ENCODE results near the gene POSTN. TPM values are rescaled to one million over a fixed set of nuclear protein-coding genes. Genes with fewer than 3 reads are reported as not detected.

The POSTN gene
- total and polyA plus RNA-seq, 2 of the 4 experiments (the other 2 are of a cell fraction) = 32.6 to 44.7 TPM

GRCh38 chr13:37576601-37577000, 22.0 kb downstream of the POSTN start:
- intact Hi-C loops (cut with micrococcal nuclease) (no loop called here), in situ Hi-C loops (cut with MboI; ENCODE audit: low sequenced_read_pairs) (no loop called here), dilution Hi-C loops (cut with HindIII; ENCODE audit: low sequenced_read_pairs, unreplicated experiment) (no loop called here)
- no peak overlapping the region for H3K14ac ChIP-seq (replicated peaks; ENCODE audit: low read depth, low read length)
- H2AK5ac ChIP-seq (ENCODE audit: low read depth, low read length) = no peak overlapping the region
- no peak overlapping the region for H3K27ac ChIP-seq (ENCODE audit: insufficient read depth, low read length)
- no peak for DNase-seq
- no peak for TF ChIP-seq MAZ (IDR thresholded peaks at IDR 0.05; ENCODE audit: borderline replicate concordance, low read depth, low read length)
- TF ChIP-seq CEBPB (IDR thresholded peaks at IDR 0.05; ENCODE audit: low read depth, low read length) = no peak
- no peak overlapping the region for H2BK5ac ChIP-seq (ENCODE audit: low read depth, low read length, poor library complexity, severe bottlenecking)
- H3K23ac ChIP-seq (ENCODE audit: low read depth, low read length) = no peak overlapping the region
- no peaks in the 10 kb centered on the region for H3K79me1 ChIP-seq (ENCODE audit: low read depth in 1 of 2, low read length in 2 of 2)
- H4K91ac ChIP-seq (ENCODE audit: insufficient read depth, low read depth, low read length) = no peak overlapping the region
- H4K5ac ChIP-seq (ENCODE audit: low read depth, low read length) = no peak overlapping the region
- H3K18ac ChIP-seq (ENCODE audit: low read depth, low read length) = no peak overlapping the region
- H3K27me3 ChIP-seq (ENCODE audit: control insufficient read depth, insufficient read depth, low read length) = no peaks in the 10 kb centered on the region
- POLR2A ChIA-PET (ENCODE audit: unreplicated experiment) = no interaction called here
- no peaks in the 10 kb centered on the region for H3K9me3 ChIP-seq (ENCODE audit: control insufficient read depth, insufficient read depth, low read length)
- no peak overlapping the region for H2BK120ac ChIP-seq (ENCODE audit: low read depth, low read length)
- CTCF ChIA-PET = no interaction called here
- H3K4me3 ChIP-seq (ENCODE audit: insufficient read depth, low read depth, low read length) = no peak overlapping the region
- no peak overlapping the region for H3K9ac ChIP-seq (ENCODE audit: low read depth, low read length)
- no peak for ATAC-seq (ENCODE audit: low read depth)
- BruUV-seq (replicated peaks) = no TSS peak
- H3K9me1 ChIP-seq (ENCODE audit: insufficient read depth, low read length) = no peaks in the 10 kb centered on the region
- no peak overlapping the region for H3K4me2 ChIP-seq (ENCODE audit: low read depth, low read length)
- no peak overlapping the region for H2AK9ac ChIP-seq (replicated peaks; ENCODE audit: low read depth, low read length, poor library complexity)
- H4K8ac ChIP-seq (ENCODE audit: low read depth in 2 of 2, low read length in 2 of 2) = no peak overlapping the region
- H4K20me1 ChIP-seq (ENCODE audit: insufficient read depth, low read length) = no peaks in the 10 kb centered on the region
- no peak overlapping the region for H3K56ac ChIP-seq (ENCODE audit: extremely low read depth, insufficient read depth, low read length)
- H2AFZ ChIP-seq (replicated peaks; ENCODE audit: low read length, poor library complexity) = no peak overlapping the region
- H3K4me1 ChIP-seq (ENCODE audit: control insufficient read depth, insufficient read depth, low read length) = no peaks in the 10 kb centered on the region
- no peak overlapping the region for H2BK15ac ChIP-seq (ENCODE audit: low read depth, low read length)
- no peaks in the 10 kb centered on the region for H3K36me3 ChIP-seq (ENCODE audit: control insufficient read depth, insufficient read depth, low read length)
- no peak overlapping the region for H3K4ac ChIP-seq (ENCODE audit: low read depth, low read length)
- no peak overlapping the region for H2BK20ac ChIP-seq (ENCODE audit: low read depth, low read length)
